HepG2 (cell line): Measurements from ENCODE around the gene TPCN2. TPM values are rescaled to one million over a fixed set of nuclear protein-coding genes. Genes with fewer than 3 reads are reported as not detected.

Source experiments
- FOXP4 ChIP-seq: sonication (generic); formaldehyde crosslinking; IDR thresholded peaks from 2 replicates; pipeline ENCODE4 v1.4.0; 2020; ENCODE audit warnings: missing genetic modification reagents
- GABPB1 ChIP-seq: IDR thresholded peaks from 2 replicates; pipeline ENCODE4 v1.6.1; 2016; ENCODE audit warnings: mild to moderate bottlenecking, missing genetic modification reagents, moderate library complexity, missing compliant biosample characterization
- HINFP ChIP-seq: sonication (generic); formaldehyde crosslinking; IDR thresholded peaks from 2 replicates; pipeline ENCODE4 v1.4.0; 2020; ENCODE audit warnings: low read depth, mild to moderate bottlenecking, missing genetic modification reagents
- HNRNPL ChIP-seq: fragments of 200-400 bp; formaldehyde crosslinking; IDR thresholded peaks from 2 replicates; pipeline ENCODE4 v1.6.1; 2017; ENCODE audit warnings: mild to moderate bottlenecking, low read depth, low read length
- HOMEZ ChIP-seq: IDR thresholded peaks from 2 replicates; pipeline ENCODE4 v1.6.1; 2016; ENCODE audit warnings: low read depth
- HOXA5 ChIP-seq: sonication (generic); formaldehyde crosslinking; IDR thresholded peaks from 2 replicates; pipeline ENCODE4 v1.4.0; 2020; ENCODE audit warnings: missing genetic modification reagents
- KDM2A ChIP-seq: sonication (generic); formaldehyde crosslinking; IDR thresholded peaks from 2 replicates; pipeline ENCODE4 v1.4.0; 2020; ENCODE audit warnings: low read depth, missing genetic modification reagents, borderline replicate concordance
- KDM3A ChIP-seq: IDR thresholded peaks from 2 replicates; pipeline ENCODE4 v1.6.1; 2018; ENCODE audit warnings: low read depth, missing compliant biosample characterization
- NKX3-1 ChIP-seq: sonication (generic); formaldehyde crosslinking; IDR thresholded peaks from 2 replicates; pipeline ENCODE4 v1.5.0; 2020; ENCODE audit warnings: missing genetic modification reagents
- SMARCE1 ChIP-seq: fragments of 450-650 bp; IDR thresholded peaks from 2 replicates; pipeline ENCODE4 v1.6.1; 2017; ENCODE audit warnings: borderline replicate concordance
- SNAI1 ChIP-seq: sonication (generic); formaldehyde crosslinking; IDR thresholded peaks from 2 replicates; pipeline ENCODE4 v1.5.0; 2020; ENCODE audit warnings: mild to moderate bottlenecking, missing genetic modification reagents, borderline replicate concordance
- TBX2 ChIP-seq: sonication (generic); formaldehyde crosslinking; IDR thresholded peaks from 2 replicates; pipeline ENCODE4 v1.5.0; 2020; ENCODE audit warnings: missing genetic modification reagents, mild to moderate bottlenecking, borderline replicate concordance
- ZBTB33 ChIP-seq: sonication (generic); formaldehyde crosslinking; IDR thresholded peaks from 2 replicates; pipeline ENCODE4 v1.4.0; 2020; ENCODE audit warnings: missing genetic modification reagents
- ZFP37 ChIP-seq: sonication (generic); formaldehyde crosslinking; IDR thresholded peaks from 2 replicates; pipeline ENCODE4 v1.4.0; 2020; ENCODE audit warnings: missing genetic modification reagents, borderline replicate concordance
- ZMYM4 ChIP-seq: sonication (generic); formaldehyde crosslinking; IDR thresholded peaks from 2 replicates; pipeline ENCODE4 v1.8.1; 2023; ENCODE audit warnings: mild to moderate bottlenecking, missing genetic modification reagents
- ZNF30 ChIP-seq: sonication (generic); formaldehyde crosslinking; IDR thresholded peaks from 2 replicates; pipeline ENCODE4 v1.5.0; 2020; ENCODE audit warnings: mild to moderate bottlenecking, missing genetic modification reagents
- ZNF558 ChIP-seq: sonication (generic); formaldehyde crosslinking; IDR thresholded peaks from 2 replicates; pipeline ENCODE4 v1.9.0; 2022; ENCODE audit warnings: mild to moderate bottlenecking, missing genetic modification reagents, borderline replicate concordance
- ZNF569 ChIP-seq: sonication (generic); formaldehyde crosslinking; IDR thresholded peaks from 2 replicates; pipeline ENCODE4 v1.5.0; 2020; ENCODE audit warnings: mild to moderate bottlenecking, missing genetic modification reagents, moderate library complexity, borderline replicate concordance
- ZNF777 ChIP-seq: sonication (generic); formaldehyde crosslinking; IDR thresholded peaks from 2 replicates; pipeline ENCODE4 v1.4.0; 2020; ENCODE audit warnings: missing genetic modification reagents
- ZSCAN5A ChIP-seq: sonication (generic); formaldehyde crosslinking; IDR thresholded peaks from 2 replicates; pipeline ENCODE4 v1.8.0; 2022; ENCODE audit warnings: mild to moderate bottlenecking, missing genetic modification reagents, borderline replicate concordance
- polyA plus RNA-seq, 8 experiments: library from polyadenylated mRNA; depleted of rRNA in 3 of 8; stranded (reverse) in 7 of 8; unstranded in 1 of 8; fragments of >200 nt; fragmentation: Illumina TruSeq in 4 of 8; extraction: Trizol in 4 of 8; gene quantifications; 2 replicates each; pipeline versions ENCODE4 v1.2.1 to v1.2.3, GENCODE V29; 2011 to 2016; ENCODE audit warnings: low read depth in 4 of 8, missing spikeins in 1 of 8, mixed read lengths in 1 of 8; ENCODE audit not compliant: insufficient read depth in 1 of 8
- total RNA-seq, 5 experiments: library from RNA; depleted of rRNA; stranded (reverse); fragments of >200 nt; fragmentation: Illumina TruSeq; extraction: Trizol; gene quantifications; 2 replicates each; pipeline ENCODE4 v1.2.3, GENCODE V29; 2016; ENCODE audit warnings: low read depth in 1 of 5

Gene TPCN2
- total and polyA plus RNA-seq, 2 of the 13 experiments (the other 11 are each of a cell fraction or from before 2014, with no cell fraction given), result 5.6 to 5.9 TPM

- peak; percentile 22; the same call in 1 of the 2 replicates for TF ChIP-seq FOXP4 (CRISPR knock-in tag)
- TF ChIP-seq ZNF777 (CRISPR knock-in tag), result no peak
- 0 out of 2 replicates have a peak, but pooled peaks have one; percentile 13 for TF ChIP-seq ZBTB33 (CRISPR knock-in tag)
- TF ChIP-seq KDM2A, result peak; percentile 86
- TF ChIP-seq ZNF569, result no peak
- TF ChIP-seq GABPB1 (CRISPR knock-in tag), result peak; percentile 36; the same call in 1 of the 2 replicates
- TF ChIP-seq ZMYM4 (CRISPR knock-in tag), result no peak
- TF ChIP-seq SNAI1, result no peak
- TF ChIP-seq ZNF558, result no peak
- no peak for TF ChIP-seq HINFP
- no peak for TF ChIP-seq ZNF30
- TF ChIP-seq HOXA5 (CRISPR knock-in tag), result 0 out of 2 replicates have a peak, but pooled peaks have one; percentile 22
- peak; percentile 72; the same call in 1 of the 2 replicates for TF ChIP-seq HNRNPL
- TF ChIP-seq ZFP37 (CRISPR knock-in tag), result no peak
- TF ChIP-seq SMARCE1, result no peak
- TF ChIP-seq KDM3A, result 0 out of 2 replicates have a peak, but pooled peaks have one; percentile 18
- TF ChIP-seq NKX3-1 (CRISPR knock-in tag), result no peak
- TF ChIP-seq TBX2 (CRISPR knock-in tag), result no peak
- TF ChIP-seq HOMEZ (CRISPR knock-in tag), result no peak
- TF ChIP-seq ZSCAN5A, result no peak
Measured at GRCh38 chr11:69101115-69101791, 52.5 kb downstream of the TPCN2 start (continued).
